GM12878 (cell line): ENCODE measurements around the gene PDZRN4. TPM values are rescaled to one million over a fixed set of nuclear protein-coding genes. Genes with fewer than 3 reads are reported as not detected.

ENCODE experiments used
- ATAC-seq: fragments of 200-7000 bp; cut with Tn5 transposase; 3 replicates; pipeline ENCODE4 v1.9.1; 2020; ENCODE audit warnings: mild to moderate bottlenecking, moderate library complexity
- BruUV-seq: library from RNA; stranded (reverse); fragments of 400-500 nt; replicated peaks from 2 replicates; lab custom pipeline; 2021; lab: Mats Ljungman, UMichigan
- CTCF ChIA-PET: fragments of 300-600 bp; sonication (Branson Sonifier 250); formaldehyde crosslinking; extraction: SDS; loops from one replicate; lab custom pipeline; 2021; ENCODE audit warnings: inconsistent platforms; lab: Yijun Ruan, JAX
- POLR2A ChIA-PET: fragments of 350-600 bp; formaldehyde crosslinking; extraction: SDS; loops from one replicate; lab custom pipeline; 2021; ENCODE audit warnings: inconsistent platforms; lab: Charles Lee
- RAD21 ChIA-PET: fragments of 300-600 bp; sonication (Branson Sonifier 250); formaldehyde crosslinking; loops from one replicate; lab custom pipeline; 2023; ENCODE audit warnings: antibody characterized with exemption; ENCODE audit not compliant: unreplicated experiment; lab: Charles Lee
- SMC1A ChIA-PET: fragments of 300-600 bp; sonication (Branson Sonifier 250); formaldehyde crosslinking; loops from one replicate; lab custom pipeline; 2023; ENCODE audit not compliant: unreplicated experiment, uncharacterized antibody; lab: Charles Lee
- DNase-seq: peaks from one replicate; pipeline ENCODE4 v3.0.0-alpha.2; 2011; ENCODE audit warnings: low read depth, low spot score
- FAIRE-seq: peaks from 3 replicates; lab custom pipeline; 2011; peaks lifted over from hg19 to GRCh38; lab: Jason Lieb, UNC
- H2AFZ ChIP-seq: 2 replicates; pipeline ENCODE4 v1.6.0; 2011; ENCODE audit warnings: low read depth, low read length, control low read depth; ENCODE audit not compliant: control insufficient read depth
- H3K27ac ChIP-seq: 2 replicates; pipeline ENCODE4 v1.5.1; 2011; ENCODE audit warnings: control low read depth; ENCODE audit not compliant: control insufficient read depth, insufficient read depth
- H3K27me3 ChIP-seq, 2 experiments: replicated peaks in 1 of 2; 2 replicates each; pipeline versions ENCODE4 v1.6.0 to v1.6.1; 2011; ENCODE audit warnings: low read length in 1 of 2; ENCODE audit not compliant: control insufficient read depth in 2 of 2, insufficient read depth in 2 of 2
- H3K36me3 ChIP-seq, 2 experiments: 2 replicates each; pipeline ENCODE4 v1.5.1; 2011; ENCODE audit warnings: low read length in 1 of 2; ENCODE audit not compliant: control insufficient read depth in 2 of 2, insufficient read depth in 2 of 2
- H3K4me1 ChIP-seq: 2 replicates; pipeline ENCODE4 v1.6.1; 2011; ENCODE audit warnings: mild to moderate bottlenecking, low read length, moderate library complexity, mixed read lengths; ENCODE audit not compliant: control insufficient read depth, insufficient read depth
- H3K4me2 ChIP-seq: 2 replicates; pipeline ENCODE4 v1.6.0; 2011; ENCODE audit warnings: control low read depth; ENCODE audit not compliant: control insufficient read depth, insufficient read depth
- H3K4me3 ChIP-seq: fragments of 200-600 bp; sonication (generic); 2 replicates; pipeline ENCODE4 v1.5.1; 2016
- H3K79me2 ChIP-seq: 2 replicates; pipeline ENCODE4 v1.6.0; 2011; ENCODE audit warnings: low read length; ENCODE audit not compliant: control insufficient read depth, insufficient read depth
- H3K9ac ChIP-seq: 2 replicates; pipeline ENCODE4 v1.8.0; 2011; ENCODE audit warnings: low read length, control low read depth, mixed read lengths; ENCODE audit not compliant: control insufficient read depth, insufficient read depth
- H3K9me3 ChIP-seq: replicated peaks from 3 replicates; pipeline ENCODE4 v1.5.1; 2011; ENCODE audit warnings: mild to moderate bottlenecking, low read length; ENCODE audit not compliant: control insufficient read depth, insufficient read depth
- H4K20me1 ChIP-seq: 2 replicates; pipeline ENCODE4 v1.6.0; 2011; ENCODE audit not compliant: control insufficient read depth, insufficient read depth
- ASH2L ChIP-seq: fragments of 300-600, 200-600 bp; sonication (generic); IDR thresholded peaks from 2 replicates; pipeline ENCODE4 v1.6.1; 2017; ENCODE audit warnings: low read depth, mild to moderate bottlenecking, borderline replicate concordance
- BMI1 ChIP-seq: fragments of 450-650 bp; IDR thresholded peaks from 2 replicates; pipeline ENCODE4 v1.6.1; 2016; ENCODE audit warnings: mild to moderate bottlenecking, moderate library complexity, borderline replicate concordance
- CBFB ChIP-seq: IDR thresholded peaks from 2 replicates; pipeline ENCODE4 v1.6.1; 2016; ENCODE audit warnings: antibody characterized with exemption, low read depth
- CEBPB ChIP-seq, 2 experiments: fragments of 150-350 bp in 1 of 2; IDR thresholded peaks; 2 replicates each; pipeline ENCODE4 v1.6.1; 2012 to 2014; ENCODE audit warnings: low read depth in 2 of 2, low read length in 2 of 2, borderline replicate concordance in 1 of 2, inconsistent platforms in 1 of 2
- ESRRA ChIP-seq: IDR thresholded peaks from 2 replicates; pipeline ENCODE4 v1.6.1; 2012; ENCODE audit warnings: mild to moderate bottlenecking, low read length, improper control_type of control experiment
- HDAC2 ChIP-seq: fragments of 200-600 bp; sonication (generic); IDR thresholded peaks from 2 replicates; pipeline ENCODE4 v1.6.1; 2017
- KAT2A ChIP-seq: conservative IDR thresholded peaks from 2 replicates; pipeline ENCODE4 v1.6.1; 2011; ENCODE audit warnings: low read depth, low read length; ENCODE audit not compliant: control insufficient read depth
- MEF2A ChIP-seq: IDR thresholded peaks from 2 replicates; pipeline ENCODE4 v1.6.1; 2011; ENCODE audit warnings: low read depth, mild to moderate bottlenecking, low read length, moderate library complexity; ENCODE audit not compliant: insufficient read depth
- NFYA ChIP-seq: IDR thresholded peaks from 2 replicates; pipeline ENCODE4 v1.6.1; 2011; ENCODE audit warnings: low read depth, mild to moderate bottlenecking, low read length, improper control_type of control experiment, borderline replicate concordance
- RAD21 ChIP-seq: IDR thresholded peaks from 2 replicates; pipeline ENCODE4 v1.6.1; 2011; ENCODE audit warnings: mild to moderate bottlenecking, low read depth, low read length, moderate library complexity; ENCODE audit not compliant: insufficient read depth
- RAD51 ChIP-seq: fragments of 450-650 bp; IDR thresholded peaks from 2 replicates; pipeline ENCODE4 v1.6.1; 2016; ENCODE audit warnings: moderate library complexity, mild to moderate bottlenecking, inconsistent platforms
- RB1 ChIP-seq: fragments of 450-650 bp; formaldehyde crosslinking; IDR thresholded peaks from 2 replicates; pipeline ENCODE4 v1.6.1; 2017; ENCODE audit warnings: mild to moderate bottlenecking, borderline replicate concordance
- RBBP5 ChIP-seq: fragments of 200-600 bp; sonication (generic); conservative IDR thresholded peaks from 2 replicates; pipeline ENCODE4 v1.6.1; 2016
- SMAD1 ChIP-seq: fragments of 450-650 bp; IDR thresholded peaks from 2 replicates; pipeline ENCODE4 v1.6.1; 2018; ENCODE audit warnings: mild to moderate bottlenecking, low read depth; ENCODE audit not compliant: partially characterized antibody
- SMARCA5 ChIP-seq: fragments of 450-650 bp; IDR thresholded peaks from 2 replicates; pipeline ENCODE4 v1.6.1; 2017; ENCODE audit warnings: mild to moderate bottlenecking
- SUPT20H ChIP-seq: IDR thresholded peaks from 2 replicates; pipeline ENCODE4 v1.6.1; 2011; ENCODE audit warnings: low read depth, mild to moderate bottlenecking, low read length, moderate library complexity, borderline replicate concordance; ENCODE audit not compliant: control insufficient read depth
- SUZ12 ChIP-seq: fragments of 200-600 bp; sonication (generic); IDR thresholded peaks from one replicate; pipeline ENCODE4 v1.6.1; 2018; ENCODE audit warnings: antibody characterized with exemption, mild to moderate bottlenecking; ENCODE audit not compliant: unreplicated experiment
- ZNF24 ChIP-seq: fragments of 450-650 bp; IDR thresholded peaks from 2 replicates; pipeline ENCODE4 v1.6.1; 2017; ENCODE audit warnings: antibody characterized with exemption, mild to moderate bottlenecking
- ZZZ3 ChIP-seq: IDR thresholded peaks from 2 replicates; pipeline ENCODE4 v1.6.1; 2011; ENCODE audit warnings: low read depth; ENCODE audit not compliant: control insufficient read depth, insufficient read length
- WGBS: methylation state at CpG from one replicate; pipeline ENCODE4 v1.1.6; 2016; ENCODE audit warnings: low lambda C conversion rate; ENCODE audit not compliant: insufficient replicate concordance, insufficient coverage; ENCODE audit errors: missing lambda C conversion rate; 5-methylcytosine and 5-hydroxymethylcytosine counted together
- in situ Hi-C: fragments of 300-500 bp; cut with MboI; formaldehyde crosslinking; loops from 9 replicates; pipeline ENCODE4 v1.14.3; 2018; ENCODE audit warnings: mixed read lengths
- intact Hi-C: fragments of 100-400 bp; cut with micrococcal nuclease; formaldehyde crosslinking; loops from one replicate; pipeline ENCODE4 v1.14.2; 2022; ENCODE audit not compliant: unreplicated experiment
- polyA plus RNA-seq, 11 experiments: library from polyadenylated mRNA; depleted of rRNA in 4 of 11; unstranded in 6 of 11; stranded (reverse) in 5 of 11; fragments of >200 nt; fragmentation: Nextera tagmentation in 4 of 11; fragmentation: Illumina TruSeq in 1 of 11; extraction: Ambion mirVana in 4 of 11; extraction: Trizol in 1 of 11; gene quantifications; 1 replicate in 1 of 11; 2 replicates in 10 of 11; pipeline versions ENCODE4 v1.2.1 to v1.2.3, GENCODE V29; 2011 to 2016; ENCODE audit warnings: inconsistent platforms in 2 of 11, missing spikeins in 2 of 11, low read depth in 1 of 11
- total RNA-seq, 4 experiments: library from RNA; depleted of rRNA in 3 of 4; stranded (reverse); fragments of >200 nt in 3 of 4; fragmentation: Illumina TruSeq in 1 of 4; extraction: Trizol in 1 of 4; gene quantifications; 2 replicates each; pipeline versions ENCODE4 v1.2.1 to v1.2.3, GENCODE V29; 2013 to 2021
- TF ChIP-seq, protein P1 (sequence below): IDR thresholded peaks from 2 replicates; pipeline ENCODE4 v1.6.1; 2011; ENCODE audit warnings: low read depth, low read length, improper control_type of control experiment, borderline replicate concordance
- TF ChIP-seq, protein P2 (sequence below): IDR thresholded peaks from 2 replicates; pipeline ENCODE4 v1.6.1; 2011; ENCODE audit warnings: mild to moderate bottlenecking, low read depth, low read length, moderate library complexity; ENCODE audit not compliant: insufficient replicate concordance
- TF ChIP-seq, protein P3 (sequence below): fragments of 450-650 bp; IDR thresholded peaks from 2 replicates; pipeline ENCODE4 v1.6.1; 2017; ENCODE audit warnings: borderline replicate concordance

PDZRN4 gene
- total and polyA plus RNA-seq, 10 of the 15 experiments (the other 5 are each of a cell fraction or from before 2014, with no cell fraction given), result 0.03 TPM; not detected in 9

GRCh38 chr12:41442896-41443295, 254.8 kb downstream of the PDZRN4 start:
- ChIA-PET POLR2A (no interaction called here), SMC1A (no interaction called here), CTCF (no interaction called here)

DNA sequence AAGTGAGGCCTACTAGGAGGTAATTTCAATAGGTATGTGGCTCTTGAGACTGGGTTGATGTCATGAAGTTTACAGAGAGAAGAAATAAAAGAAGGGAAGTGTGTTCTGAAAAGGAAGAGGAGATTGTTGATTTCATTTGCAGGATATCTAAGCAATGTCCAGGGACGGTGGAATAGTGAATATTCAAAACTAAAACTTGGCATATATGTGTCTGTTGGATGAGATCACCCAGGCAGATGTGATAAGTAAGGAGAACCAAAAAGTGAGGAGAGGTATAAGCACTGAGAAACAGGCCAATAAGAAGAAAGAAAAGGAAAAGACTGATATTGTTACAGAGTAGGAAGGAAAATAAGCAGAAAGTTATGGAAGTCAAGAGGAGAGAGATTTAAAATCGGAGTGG, 255.6 kb downstream of the PDZRN4 start:
- POLR2A ChIA-PET, result no interaction called here
- Histone ChIP-seq H4K20me1 (no peaks in the 10 kb centered on the region), H3K4me2 (no peak overlapping the region), H3K9me3 (no peaks in the 10 kb centered on the region), H3K36me3 (no peaks in the 10 kb centered on the region), H3K9ac (no peak overlapping the region), H3K27ac (no peak overlapping the region), H3K4me3 (no peak overlapping the region), H3K4me1 (no peaks in the 10 kb centered on the region), H3K79me2 (no peaks in the 10 kb centered on the region), H2AFZ (no peak overlapping the region), H3K27me3 (no peaks in the 10 kb centered on the region)
- ATAC-seq (no peak), FAIRE-seq (no peak), DNase-seq (no peak)
- SMC1A ChIA-PET, result no interaction called here
- in situ Hi-C loops, result no loop called here
- intact Hi-C loops, result no loop called here
- WGBS, result 0% methylated on average over 2 of the region's 2 CpGs
- no TSS peak for BruUV-seq
- RAD21 ChIA-PET, result no interaction called here
- CTCF ChIA-PET, result no interaction called here
- TF ChIP-seq CEBPB (IDR thresholded peaks at IDR 0.05; ENCODE audit: borderline replicate concordance in 1 of 2, low read depth in 2 of 2, low read length in 2 of 2) (no peak), SUPT20H (no peak), SMARCA5 (no peak), SUZ12 (no peak), RAD51 (no peak)
- TF ChIP-seq, protein P1, sequence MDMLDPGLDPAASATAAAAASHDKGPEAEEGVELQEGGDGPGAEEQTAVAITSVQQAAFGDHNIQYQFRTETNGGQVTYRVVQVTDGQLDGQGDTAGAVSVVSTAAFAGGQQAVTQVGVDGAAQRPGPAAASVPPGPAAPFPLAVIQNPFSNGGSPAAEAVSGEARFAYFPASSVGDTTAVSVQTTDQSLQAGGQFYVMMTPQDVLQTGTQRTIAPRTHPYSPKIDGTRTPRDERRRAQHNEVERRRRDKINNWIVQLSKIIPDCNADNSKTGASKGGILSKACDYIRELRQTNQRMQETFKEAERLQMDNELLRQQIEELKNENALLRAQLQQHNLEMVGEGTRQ, result no peak
- TF ChIP-seq, protein P2, sequence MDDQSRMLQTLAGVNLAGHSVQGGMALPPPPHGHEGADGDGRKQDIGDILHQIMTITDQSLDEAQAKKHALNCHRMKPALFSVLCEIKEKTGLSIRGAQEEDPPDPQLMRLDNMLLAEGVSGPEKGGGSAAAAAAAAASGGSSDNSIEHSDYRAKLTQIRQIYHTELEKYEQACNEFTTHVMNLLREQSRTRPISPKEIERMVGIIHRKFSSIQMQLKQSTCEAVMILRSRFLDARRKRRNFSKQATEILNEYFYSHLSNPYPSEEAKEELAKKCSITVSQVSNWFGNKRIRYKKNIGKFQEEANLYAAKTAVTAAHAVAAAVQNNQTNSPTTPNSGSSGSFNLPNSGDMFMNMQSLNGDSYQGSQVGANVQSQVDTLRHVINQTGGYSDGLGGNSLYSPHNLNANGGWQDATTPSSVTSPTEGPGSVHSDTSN, result no peak

More at GRCh38 chr12:41442896-41443295, 254.8 kb downstream of the PDZRN4 start:
- DNase-seq (no peak), ATAC-seq (no peak), FAIRE-seq (no peak)
- Histone ChIP-seq H3K36me3 (no peaks in the 10 kb centered on the region), H3K79me2 (no peaks in the 10 kb centered on the region), H4K20me1 (no peaks in the 10 kb centered on the region), H2AFZ (no peak overlapping the region), H3K27ac (no peak overlapping the region), H3K9ac (no peak overlapping the region), H3K27me3 (no peaks in the 10 kb centered on the region), H3K4me1 (no peaks in the 10 kb centered on the region), H3K4me3 (no peak overlapping the region), H3K4me2 (no peak overlapping the region), H3K9me3 (no peaks in the 10 kb centered on the region)
- RAD21 ChIA-PET, result no interaction called here
- TF ChIP-seq ESRRA (no peak), CBFB (no peak), ZNF24 (no peak), MEF2A (no peak), NFYA (no peak), HDAC2 (no peak), RBBP5 (no peak), ASH2L (no peak), BMI1 (no peak), ZZZ3 (no peak), RB1 (no peak), KAT2A (no peak), RAD21 (no peak), SMAD1 (no peak)
- TF ChIP-seq, protein P3, sequence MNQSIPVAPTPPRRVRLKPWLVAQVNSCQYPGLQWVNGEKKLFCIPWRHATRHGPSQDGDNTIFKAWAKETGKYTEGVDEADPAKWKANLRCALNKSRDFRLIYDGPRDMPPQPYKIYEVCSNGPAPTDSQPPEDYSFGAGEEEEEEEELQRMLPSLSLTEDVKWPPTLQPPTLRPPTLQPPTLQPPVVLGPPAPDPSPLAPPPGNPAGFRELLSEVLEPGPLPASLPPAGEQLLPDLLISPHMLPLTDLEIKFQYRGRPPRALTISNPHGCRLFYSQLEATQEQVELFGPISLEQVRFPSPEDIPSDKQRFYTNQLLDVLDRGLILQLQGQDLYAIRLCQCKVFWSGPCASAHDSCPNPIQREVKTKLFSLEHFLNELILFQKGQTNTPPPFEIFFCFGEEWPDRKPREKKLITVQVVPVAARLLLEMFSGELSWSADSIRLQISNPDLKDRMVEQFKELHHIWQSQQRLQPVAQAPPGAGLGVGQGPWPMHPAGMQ, result no peak
- in situ Hi-C loops, result no loop called here
- intact Hi-C loops, result no loop called here
- no TSS peak for BruUV-seq
